HG03558 (cell line): Measurements from ENCODE around the gene UBXN10.

Experiments used
- ATAC-seq: cut with Tn5 transposase; IDR thresholded peaks from one replicate; pipeline ENCODE4 v1.9.1; 2021; ENCODE audit warnings: moderate number of reproducible peaks; ENCODE audit not compliant: unreplicated experiment; ENCODE audit errors: extremely low read depth

UBXN10 gene

DNA sequence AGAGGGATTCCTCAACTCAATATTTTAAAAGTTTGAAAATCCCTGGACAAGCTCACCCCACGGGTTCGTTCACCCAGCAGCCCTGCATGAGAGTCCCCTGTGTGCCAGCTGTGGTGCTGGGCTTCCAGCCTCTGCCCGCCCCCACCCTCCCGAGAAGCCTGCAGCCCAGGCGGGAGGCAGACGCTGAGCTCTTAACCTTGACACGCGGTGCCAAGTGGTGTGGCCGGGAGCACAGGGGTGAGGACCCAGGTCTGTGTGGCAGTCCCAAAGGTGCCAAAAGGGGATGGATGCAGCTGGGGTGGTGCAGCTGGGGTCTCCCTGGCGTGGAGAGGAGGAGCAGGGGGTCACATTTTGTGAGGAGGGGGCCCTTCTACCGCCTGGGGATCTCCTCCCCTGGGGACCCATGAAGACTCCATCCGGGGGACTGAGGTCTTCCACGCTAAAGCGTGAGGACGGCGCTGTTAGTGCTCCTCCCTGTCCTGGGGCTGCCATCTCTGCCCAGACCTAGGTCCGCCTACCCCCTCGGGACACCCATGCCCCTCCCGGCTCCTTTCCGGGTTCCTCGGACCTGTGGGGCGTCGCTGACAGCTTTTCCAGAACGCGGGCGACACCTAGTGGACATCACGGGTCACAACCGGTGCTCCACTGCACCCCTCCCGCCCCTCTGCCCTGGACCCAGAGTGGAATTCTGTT, 33.8 kb upstream of the UBXN10 start:
- ATAC-seq = no peak

- no peak for ATAC-seq
Measured at GRCh38 chr1:20152599-20152930, 33.3 kb upstream of the UBXN10 start.

GRCh38 chr1:20153000-20153418, 32.9 kb upstream of the UBXN10 start:
- no peak for ATAC-seq

DNA sequence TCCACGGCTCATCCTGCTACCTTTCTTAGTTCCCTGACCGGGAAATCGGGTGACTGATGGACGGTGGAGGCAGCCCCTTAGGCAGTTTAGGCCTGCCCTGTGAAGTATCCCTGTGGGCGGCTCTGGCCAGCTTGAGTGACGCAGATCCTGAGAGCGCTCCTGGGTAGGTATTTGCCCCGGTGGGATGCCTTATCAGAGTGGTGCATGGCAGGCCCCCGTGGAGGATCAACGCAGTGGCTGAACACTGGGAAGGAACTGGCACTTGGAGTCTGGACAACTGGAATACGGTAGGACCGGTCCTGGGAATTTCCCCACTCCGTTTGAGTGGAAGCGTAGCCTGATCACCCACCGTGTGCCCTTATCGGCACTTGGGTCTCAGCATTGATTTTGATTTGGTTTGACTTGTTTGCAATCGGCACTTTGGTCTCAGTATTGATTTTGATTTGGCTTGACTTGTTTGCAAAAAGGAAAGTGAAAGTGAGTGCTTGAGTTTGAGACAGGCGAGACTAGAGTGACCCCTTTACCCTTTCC, 31.5 kb upstream of the UBXN10 start:
- no peak for ATAC-seq

- ATAC-seq = no peak
Measured at GRCh38 chr1:20158358-20159070, 27.4 kb upstream of the UBXN10 start.

DNA sequence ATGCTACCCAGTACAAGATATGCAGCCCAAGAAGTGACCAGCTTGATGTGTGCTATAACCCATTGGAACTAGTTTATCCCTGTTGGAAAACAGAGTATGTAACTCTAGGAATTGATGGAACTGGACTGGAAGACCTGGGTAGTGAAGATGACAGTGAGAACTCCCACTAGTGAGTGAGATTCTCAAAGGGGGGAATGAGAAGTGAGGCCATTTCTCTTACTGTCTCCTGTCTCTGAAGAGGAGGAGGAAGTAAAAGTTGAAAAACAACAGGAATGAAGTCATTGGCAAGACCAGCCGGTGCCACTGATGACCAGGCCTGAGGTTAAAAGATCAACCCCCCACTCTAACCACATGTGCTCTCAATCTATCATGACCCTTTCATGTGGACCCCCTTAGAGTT, 25.9 kb upstream of the UBXN10 start:
- ATAC-seq = no peak

DNA sequence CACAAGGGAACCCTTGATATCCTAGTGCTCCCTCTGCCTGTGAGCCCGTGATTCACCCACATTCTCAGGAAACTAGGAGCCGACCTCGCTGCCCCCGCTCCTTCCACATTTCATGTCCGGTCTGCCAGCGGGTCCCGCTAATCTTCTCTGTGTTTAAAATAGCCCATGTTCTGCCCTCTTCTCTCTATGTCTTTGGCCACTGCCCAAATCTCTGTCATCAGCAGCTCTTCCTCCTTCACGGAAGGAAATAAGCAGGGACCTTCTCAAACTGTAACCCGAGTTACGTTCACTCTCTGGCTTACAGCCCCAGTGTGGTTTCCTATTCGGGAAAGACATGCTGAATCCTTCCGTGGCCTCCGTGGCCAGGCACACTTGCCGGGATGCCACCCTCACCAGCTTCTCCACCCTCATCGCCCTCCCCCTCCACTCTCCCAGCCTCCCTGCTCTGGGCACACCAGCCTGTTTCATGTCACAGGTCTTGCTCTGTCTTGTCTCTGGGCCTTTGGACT, 21.1 kb upstream of the UBXN10 start:
- ATAC-seq = no peak

DNA sequence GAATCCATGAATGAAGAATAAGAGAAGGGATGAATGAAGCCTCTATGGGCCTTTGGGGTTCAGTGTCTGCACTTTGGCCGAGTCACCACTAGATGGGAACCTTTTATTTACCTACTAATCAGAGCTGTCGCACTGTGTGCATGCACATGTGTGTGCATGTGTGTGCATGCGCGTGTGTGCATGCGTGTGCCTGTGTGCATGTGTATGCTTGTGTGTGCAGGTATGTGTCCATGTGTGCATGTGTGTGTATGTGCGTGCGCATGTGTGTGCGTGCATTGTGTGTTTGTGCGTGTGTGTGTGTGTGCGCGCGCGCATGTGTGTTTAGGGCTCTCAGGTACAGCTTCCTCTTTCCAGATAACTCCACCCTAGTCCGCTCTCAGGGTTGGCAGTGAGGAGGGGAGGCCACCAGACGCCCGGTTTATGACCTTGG, 20.4 kb upstream of the UBXN10 start:
- ATAC-seq = no peak

DNA sequence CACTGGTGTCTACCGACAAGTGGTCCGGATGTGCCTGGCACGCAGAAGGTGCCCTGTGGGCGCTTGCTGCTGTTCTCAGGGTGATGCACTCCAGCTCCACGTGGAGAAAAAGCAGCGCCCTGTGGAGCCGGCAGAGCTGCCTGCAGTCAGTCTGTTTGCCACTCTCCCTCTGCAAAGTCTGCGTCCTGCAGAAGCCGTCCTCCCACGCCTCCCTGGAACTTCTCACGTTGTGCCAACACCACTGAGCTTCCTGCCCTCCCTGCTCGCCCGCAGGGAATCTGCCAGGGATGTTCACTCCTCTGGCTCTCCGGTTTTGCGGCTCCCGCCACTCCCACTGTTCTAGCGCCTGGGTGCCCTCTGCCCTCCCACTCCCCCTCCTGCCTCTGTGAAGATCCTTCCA, 19.8 kb upstream of the UBXN10 start:
- ATAC-seq = no peak

DNA sequence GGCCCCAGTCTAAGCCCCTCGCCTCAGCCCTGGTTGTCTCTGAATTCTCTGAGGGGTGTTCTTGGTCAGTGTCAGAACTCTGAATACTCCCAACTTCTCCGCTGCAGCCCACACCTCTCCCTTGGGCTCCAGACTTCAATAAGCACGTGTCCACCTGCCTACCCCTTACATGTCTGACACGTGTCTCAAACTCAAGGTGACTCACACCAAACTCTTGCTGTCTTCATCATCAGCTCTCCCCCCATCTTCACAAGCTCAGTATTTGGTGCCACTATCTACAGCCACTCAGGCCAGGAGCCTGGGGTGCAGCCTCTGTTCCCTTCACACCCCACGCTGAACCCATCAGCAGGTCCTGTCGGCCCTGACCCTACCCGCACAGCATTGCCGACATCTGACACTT, 18.8 kb upstream of the UBXN10 start:
- ATAC-seq = no peak

DNA sequence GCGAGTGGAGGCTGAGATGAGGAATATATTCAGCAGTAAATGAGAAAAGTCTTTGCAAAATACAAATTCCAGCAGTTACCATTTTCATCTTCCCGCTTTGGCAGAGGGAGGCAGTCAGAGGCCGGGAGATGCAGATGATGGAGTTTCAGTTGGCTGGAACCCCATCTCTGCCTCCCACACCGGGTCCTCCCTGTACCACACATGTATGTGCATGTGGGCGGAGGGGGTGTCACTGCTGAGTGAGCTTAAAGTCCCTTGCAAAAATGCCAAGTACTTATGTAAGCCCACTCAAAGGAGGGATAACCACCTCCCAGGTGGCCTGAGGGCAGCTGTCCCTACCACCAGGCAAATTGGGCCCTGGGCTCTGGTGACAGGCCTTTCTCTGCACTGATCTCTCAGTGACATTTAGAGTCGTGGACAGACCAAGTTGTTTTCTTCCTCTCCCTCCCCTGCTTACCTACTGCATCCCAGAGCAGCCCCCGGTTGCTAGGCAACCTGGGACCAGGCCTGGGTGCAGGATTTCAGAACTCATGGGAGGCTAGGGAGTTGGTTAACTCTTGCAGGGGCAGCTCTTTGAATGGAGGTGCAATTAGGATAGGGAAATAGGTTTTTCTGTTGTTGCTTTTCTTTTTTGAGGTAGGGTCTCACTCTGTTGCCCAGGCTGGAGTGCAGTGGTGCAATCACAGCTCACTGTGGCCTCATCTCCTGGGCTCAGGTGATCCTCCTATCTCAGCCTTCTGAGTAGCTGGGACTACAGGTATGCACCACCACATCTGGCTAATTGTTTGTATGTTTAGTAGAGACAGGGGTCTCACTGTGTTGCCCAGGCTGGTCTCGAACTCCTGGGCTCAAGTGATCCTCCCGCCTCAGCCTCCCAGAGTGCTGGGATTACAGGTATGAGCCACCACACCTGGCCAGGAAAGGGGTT, 17.1 kb upstream of the UBXN10 start:
- no peak for ATAC-seq

DNA sequence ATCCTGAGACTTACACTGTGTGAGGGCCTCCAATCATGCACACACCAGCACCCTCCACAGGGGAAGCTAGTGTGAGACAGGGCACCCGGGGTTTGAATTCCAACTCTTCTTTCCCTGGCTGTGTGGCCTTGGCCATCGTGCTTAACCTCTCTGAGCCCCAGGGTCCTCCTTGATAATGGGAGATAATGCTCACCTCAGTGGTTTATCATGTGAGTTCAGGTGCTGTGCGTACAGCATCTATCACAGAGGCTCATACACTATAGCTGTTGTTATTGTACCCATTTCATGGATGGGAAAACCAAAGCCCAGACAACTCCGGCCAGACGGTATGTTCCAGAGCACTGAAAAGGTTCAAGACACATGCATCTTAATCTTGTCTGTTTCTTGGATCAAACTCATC, 16.0 kb upstream of the UBXN10 start:
- ATAC-seq = no peak

- ATAC-seq = no peak
Measured at GRCh38 chr1:20172033-20172590, 13.8 kb upstream of the UBXN10 start.

DNA sequence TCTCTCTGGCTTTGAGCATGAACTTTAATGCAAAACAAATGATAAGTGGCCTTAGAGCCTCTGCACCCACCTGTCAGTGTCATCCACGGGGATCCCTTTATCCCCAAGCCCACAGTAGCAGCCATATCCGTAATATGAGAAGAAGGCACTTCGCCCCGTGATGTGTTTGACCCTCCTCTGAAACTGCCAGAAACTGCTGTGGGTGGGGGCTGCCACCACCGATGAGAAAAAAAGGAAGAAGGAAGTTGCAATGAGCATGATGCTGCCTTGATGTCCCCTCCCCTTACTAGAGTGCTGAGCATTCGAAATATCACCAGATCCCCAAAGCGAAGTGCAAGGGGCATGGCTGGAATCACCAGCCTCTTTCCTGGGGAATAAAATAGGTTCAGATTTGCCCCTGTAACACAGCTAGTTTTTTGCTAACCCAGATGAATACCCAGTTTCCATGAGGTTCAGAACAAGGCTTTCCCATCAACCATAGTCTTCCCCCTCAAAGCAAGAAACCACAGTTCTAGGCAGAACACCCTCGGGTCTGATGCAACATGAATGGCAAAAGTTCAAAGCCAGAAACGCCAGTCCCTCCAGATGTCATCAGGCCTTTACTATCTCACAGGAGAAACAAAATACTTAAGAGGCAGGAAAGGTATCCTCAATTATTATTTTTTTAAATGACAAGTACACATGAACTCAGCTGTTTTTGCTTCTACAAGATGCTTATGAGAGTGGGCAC, 10.8 kb upstream of the UBXN10 start:
- ATAC-seq = no peak

DNA sequence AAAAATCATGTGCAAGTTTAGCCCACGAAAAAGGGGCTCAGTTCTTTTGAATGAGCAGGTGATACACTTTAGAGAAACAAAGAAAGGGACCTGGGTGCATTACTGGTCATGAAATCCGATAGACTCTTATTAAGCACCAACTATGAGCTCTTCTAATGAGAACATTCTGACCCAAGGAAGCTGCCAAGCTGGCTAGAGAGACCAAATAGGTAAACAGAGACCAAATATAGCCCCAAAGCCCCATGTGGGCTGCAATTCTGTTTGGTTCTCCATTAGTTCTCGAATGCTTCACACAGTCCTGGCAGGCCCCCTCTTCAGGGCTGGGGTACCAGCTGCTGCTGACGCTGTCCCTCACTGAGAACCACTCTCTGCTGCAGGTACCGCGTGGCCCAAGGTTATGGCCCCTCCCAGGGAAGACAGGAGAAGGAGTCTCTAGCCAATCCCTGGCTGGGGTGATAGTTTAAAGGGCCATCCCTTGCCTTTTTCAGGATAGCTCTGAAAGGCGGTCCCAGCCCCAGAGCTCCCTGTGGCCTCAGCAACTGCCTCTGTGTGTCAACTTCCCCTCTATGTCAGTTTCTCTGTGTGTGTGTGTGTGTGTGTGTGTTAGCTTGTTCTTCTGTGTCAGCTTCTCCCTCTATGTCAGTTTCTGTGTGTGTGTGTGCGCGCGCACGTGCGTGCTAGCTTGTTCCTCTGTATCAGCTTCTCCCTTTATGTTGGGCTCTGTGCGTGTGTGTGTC, 7.1 kb upstream of the UBXN10 start:
- ATAC-seq = no peak

- ATAC-seq = no peak
Measured at GRCh38 chr1:20179371-20180128, 6.3 kb upstream of the UBXN10 start.

DNA sequence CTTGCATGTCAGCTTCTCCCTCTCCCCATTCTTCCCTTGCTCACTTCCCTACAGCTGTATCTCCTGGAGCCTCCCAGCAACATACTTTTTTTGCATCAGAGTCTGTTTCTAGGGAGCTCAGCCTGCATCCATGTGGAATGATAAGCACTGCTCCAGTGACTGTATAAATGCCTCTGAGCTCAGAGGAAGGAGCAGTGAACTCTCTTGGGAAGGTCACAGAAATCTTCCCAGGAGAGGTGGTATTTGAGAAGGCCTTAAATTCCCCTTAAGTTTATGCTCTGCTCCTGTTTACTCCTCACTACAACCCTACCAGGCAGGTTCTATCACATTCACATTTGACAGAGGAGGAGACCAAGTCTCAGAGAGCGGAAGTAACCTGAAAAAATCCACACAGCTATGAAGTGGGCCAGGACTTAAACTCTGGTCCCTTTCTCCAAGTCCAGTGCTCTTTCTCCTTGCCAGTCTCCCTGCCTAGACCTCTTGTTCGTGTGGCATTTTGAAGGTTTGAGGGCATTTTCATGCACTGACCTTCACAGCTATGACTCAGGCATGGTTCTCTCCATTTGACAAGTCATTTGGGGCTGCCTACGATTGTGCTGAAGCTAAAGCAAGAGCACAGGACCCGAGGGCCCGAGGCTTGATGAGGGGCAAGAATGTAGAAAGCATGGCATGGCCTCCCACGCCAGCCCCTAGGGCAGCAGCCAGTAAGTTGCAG, 5.6 kb upstream of the UBXN10 start:
- ATAC-seq = no peak

- no peak for ATAC-seq
Measured at GRCh38 chr1:20180844-20181207, 5.1 kb upstream of the UBXN10 start.
